Fibroblast of lung (primary cell): Measurements from ENCODE around the gene MSANTD4.

Source experiments
- EZH2 ChIP-seq: IDR thresholded peaks from 2 replicates; pipeline ENCODE4 v1.5.1; 2012; ENCODE audit warnings: low read length, control low read depth, mild to moderate bottlenecking; ENCODE audit errors: missing control alignments
- TF ChIP-seq, protein P1 (sequence below), 2 donors: IDR thresholded peaks in 1 of 2; conservative IDR thresholded peaks in 1 of 2; 1 replicate in 1 of 2; 2 replicates in 1 of 2; pipeline ENCODE4 v1.5.1; 2011 to 2012; ENCODE audit warnings: low read length in 2 of 2, control low read depth in 1 of 2, inconsistent platforms in 1 of 2, low read depth in 1 of 2, mild to moderate bottlenecking in 1 of 2

- TF ChIP-seq, protein P1, sequence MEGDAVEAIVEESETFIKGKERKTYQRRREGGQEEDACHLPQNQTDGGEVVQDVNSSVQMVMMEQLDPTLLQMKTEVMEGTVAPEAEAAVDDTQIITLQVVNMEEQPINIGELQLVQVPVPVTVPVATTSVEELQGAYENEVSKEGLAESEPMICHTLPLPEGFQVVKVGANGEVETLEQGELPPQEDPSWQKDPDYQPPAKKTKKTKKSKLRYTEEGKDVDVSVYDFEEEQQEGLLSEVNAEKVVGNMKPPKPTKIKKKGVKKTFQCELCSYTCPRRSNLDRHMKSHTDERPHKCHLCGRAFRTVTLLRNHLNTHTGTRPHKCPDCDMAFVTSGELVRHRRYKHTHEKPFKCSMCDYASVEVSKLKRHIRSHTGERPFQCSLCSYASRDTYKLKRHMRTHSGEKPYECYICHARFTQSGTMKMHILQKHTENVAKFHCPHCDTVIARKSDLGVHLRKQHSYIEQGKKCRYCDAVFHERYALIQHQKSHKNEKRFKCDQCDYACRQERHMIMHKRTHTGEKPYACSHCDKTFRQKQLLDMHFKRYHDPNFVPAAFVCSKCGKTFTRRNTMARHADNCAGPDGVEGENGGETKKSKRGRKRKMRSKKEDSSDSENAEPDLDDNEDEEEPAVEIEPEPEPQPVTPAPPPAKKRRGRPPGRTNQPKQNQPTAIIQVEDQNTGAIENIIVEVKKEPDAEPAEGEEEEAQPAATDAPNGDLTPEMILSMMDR (conservative IDR thresholded peaks at IDR 0.05 in 1 of 2, IDR thresholded peaks at IDR 0.05 in 1 of 2; ENCODE audit: low read depth in 1 of 2, low read length in 2 of 2) = no peak
- no peak for TF ChIP-seq EZH2
These were observed 25.6 kb upstream of the MSANTD4 start for GRCh38 chr11:106047631-106048030.
